ENCODE measurements around the gene LAMB2.

LAMB2 gene

GRCh38 chr3:49132437-49133225 lies at the start of gene LAMB2:
TSS of gene LAMB2 (minus strand) at chr3:49133050. CDS start at chr3:49132867, 183 bp downstream.
- DNase-seq = no peak

- DNase-seq = no peak
Observed at GRCh38 chr3:49181351-49181750, 48.5 kb upstream of the LAMB2 start.

DNA sequence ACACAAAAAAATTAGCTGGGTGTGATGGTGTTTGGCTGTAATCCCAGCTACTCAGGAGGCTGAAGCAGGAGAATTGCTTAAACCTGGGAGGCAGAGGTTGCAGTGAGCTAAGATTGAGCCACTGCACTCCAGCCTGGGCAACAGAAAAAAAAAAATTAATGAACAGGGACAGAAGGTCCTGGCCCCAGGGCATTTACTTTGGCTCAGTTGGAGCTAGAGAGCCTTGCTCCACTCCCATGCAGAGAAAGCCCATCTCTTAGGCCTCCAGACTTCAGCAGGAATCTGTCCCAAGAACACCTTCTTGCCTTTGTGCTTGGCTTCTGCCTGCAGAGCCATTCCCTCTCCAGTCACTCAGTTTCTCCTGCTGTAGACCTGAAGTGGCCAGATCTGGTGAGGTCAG lies 47.3 kb upstream of the LAMB2 start:
- no peak for DNase-seq

DNA sequence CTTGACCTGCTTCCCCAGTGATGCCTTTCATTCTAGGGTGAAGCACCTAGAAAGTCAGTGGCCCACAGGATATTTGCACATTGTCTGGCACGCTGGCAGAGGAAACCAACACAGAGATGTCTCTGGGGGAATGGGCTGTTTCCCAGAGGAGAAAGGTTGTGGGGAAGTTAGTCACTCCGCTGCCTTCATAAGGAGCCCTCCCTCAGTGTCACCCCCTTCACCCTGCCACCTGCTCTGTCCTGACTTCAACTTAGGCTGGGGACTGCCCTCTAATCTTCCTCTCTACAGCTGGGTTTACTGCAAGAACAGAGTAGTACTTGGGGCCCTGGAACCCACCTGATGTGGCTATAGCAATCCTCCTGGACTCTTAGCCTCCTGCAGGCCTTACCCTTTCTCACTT lies 44.2 kb upstream of the LAMB2 start:
- DNase-seq = no peak

DNA sequence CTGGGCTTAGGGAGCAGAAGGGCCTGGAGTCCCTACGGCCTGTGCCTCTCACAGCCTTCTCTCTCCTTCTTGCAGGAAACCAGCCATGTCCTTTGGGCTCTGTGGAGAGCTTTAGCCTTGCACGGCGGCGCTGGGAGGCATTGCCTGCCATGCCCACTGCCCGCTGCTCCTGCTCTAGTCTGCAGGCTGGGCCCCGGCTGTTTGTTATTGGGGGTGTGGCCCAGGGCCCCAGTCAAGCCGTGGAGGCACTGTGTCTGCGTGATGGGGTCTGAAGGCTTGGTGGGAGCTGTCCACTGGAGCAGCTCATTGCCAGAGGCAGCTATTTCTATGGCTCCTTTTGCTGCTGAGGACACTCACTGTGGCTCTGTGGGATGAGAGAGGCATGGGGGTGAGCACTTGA lies 42.7 kb upstream of the LAMB2 start:
- no peak for DNase-seq

DNA sequence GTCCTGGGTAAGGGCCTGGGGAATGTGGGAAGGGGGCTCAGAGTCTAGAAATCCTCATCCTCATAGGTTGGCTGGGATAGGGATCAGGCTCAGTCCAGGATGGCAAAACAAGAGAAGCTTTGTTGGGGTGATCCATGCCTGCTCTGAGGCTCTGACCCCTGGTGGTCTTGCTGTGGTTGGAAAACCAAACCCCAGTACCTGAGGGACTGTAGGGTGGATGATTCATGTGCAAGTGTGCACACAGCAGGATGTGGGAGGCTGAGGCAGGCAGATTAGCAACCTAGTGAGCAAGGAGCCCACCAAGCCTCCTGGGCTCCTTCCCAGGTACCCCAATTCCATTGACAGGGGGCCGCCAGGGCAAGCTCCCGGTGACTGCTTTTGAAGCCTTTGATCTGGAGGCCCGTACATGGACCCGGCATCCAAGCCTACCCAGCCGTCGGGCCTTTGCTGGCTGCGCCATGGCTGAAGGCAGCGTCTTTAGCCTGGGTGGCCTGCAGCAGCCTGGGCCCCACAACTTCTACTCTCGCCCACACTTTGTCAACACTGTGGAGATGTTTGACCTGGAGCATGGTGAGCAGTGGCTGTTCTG lies 41.6 kb upstream of the LAMB2 start:
- no peak for DNase-seq

GRCh38 chr3:49173792-49174170 lies 40.9 kb upstream of the LAMB2 start:
- no peak for DNase-seq

DNA sequence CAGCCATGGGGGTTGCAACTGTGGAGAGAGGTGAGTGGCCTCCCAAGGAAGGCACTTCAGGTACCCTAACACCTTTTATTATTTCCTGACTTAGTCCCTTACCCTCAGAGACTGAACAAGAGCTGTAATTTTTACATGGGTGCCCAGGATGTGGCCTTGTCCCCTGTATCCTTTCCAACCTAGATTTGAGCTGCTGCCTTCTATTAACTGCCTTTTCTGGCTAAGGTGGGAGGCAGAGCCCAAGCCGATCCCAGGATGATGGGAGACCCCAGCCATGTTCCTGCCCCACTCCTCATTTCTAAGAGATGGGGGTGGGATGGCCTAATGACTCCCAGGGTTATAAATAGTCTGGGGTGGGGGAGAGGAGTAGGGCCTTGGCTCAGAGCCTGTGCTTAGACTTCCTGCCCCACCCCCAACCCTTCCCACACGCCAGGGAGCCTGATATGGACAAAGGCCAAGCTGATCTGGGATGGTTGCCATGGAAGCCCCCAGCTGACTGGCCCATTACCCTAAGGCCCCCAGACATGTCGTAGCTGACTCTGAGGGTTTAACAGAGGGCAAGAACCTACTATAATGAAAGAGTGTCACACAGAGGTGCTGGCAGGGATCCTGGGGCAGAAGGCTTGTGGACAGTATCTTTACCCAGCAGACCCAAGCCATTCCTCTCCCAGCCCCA lies 40.4 kb upstream of the LAMB2 start:
- no peak for DNase-seq

- DNase-seq = no peak
Observed at GRCh38 chr3:49172551-49173041, 39.7 kb upstream of the LAMB2 start.

DNA sequence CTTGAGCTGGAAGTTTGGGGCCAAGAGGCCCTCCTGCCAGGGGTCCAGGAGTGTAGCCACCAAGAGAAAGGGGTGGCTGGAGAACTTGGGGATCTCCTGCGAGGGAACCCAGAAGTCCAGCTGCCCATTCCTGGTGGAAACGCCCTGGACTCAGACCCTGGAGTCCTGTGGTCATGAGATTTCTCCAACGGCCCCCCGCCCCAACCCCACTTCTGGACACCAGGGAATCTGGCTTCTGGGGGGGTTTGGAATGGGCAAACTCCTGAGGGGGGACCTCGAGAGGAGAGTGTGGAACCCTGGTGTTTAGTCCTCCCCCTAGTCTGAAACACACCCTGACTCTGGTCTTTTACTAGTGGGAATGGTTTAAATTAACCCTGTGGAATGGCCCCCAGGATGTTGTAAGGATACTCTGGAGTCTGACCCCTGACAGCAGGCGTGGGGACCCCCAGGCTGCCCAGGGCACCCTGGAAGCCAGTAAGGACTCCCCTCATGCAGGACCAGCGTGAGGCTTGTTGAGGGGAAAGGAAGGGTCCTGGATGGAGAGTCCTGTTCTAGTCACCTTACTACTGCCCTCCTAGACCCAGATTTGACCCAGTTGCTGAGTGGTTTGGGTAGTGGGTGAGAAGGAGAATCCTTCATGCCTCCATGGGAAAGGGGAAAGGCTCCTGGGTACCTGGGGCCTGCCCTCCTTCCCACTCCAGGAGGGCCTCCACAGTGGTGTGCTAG lies 39.1 kb upstream of the LAMB2 start:
- DNase-seq = no peak

GRCh38 chr3:49171119-49171774 lies 38.4 kb upstream of the LAMB2 start, which contains the start of gene KLHDC8B:
TSS of gene KLHDC8B (plus strand) at chr3:49171598. CDS start at chr3:49172770, 1,172 bp downstream.
- peak; percentile 26 for DNase-seq

DNA sequence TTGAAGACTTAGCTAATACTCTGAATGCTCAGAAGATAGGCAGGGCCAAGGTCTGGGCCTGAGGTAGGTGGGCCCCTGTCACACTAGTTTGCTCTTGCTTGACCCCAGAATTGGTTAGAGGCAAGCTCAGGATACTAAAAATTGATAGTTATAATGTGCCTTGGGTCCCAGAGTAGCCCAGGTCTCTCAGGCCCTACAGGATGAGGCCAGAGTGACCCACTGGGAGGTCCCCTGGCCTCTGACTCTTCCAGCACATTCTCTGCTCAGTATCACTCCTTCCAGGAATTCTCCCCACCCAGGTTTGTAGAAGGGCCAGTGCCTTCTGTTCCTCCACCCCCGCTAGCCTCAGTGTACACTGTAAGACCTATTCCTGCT lies 37.9 kb upstream of the LAMB2 start:
- no peak for DNase-seq

DNA sequence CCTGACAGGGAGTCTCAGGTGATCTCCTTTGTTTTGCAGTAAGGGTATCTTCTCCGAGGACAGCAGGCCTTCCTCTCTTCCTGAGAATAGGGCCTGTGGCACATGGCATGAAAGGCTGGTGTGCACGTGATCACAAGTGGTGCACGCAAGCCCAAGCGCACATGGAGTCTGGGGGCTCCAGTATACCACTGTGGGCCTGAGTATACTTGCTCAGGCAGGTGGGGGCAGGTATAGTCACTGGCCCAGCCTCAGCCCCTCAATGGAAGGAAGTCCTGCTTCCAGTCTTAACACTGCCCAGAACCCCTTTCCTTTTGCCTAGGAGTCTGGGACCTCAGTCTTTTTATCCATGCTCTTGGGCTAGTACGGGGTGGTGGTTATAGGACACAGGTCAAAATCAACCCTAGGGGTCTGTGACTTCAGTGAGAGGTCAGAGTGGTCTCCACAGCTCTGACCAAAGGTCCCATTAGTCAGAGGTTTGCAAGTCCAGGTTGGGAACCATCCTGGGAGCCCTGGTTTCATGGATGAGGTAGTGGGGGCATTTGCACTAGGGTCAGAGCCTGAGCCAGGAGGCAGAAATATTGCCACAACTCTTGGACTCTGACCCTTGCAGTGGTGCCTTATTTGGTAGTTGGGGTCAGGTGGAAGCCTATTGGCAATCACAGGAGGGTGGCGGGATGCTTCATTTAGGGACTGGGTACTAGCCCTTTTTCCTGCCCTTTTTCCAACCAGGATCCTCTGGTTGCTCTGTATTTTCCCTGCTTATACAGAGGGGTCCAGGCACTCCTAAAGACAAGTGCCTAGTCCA lies 34.1 kb upstream of the LAMB2 start:
- DNase-seq = no peak

DNA sequence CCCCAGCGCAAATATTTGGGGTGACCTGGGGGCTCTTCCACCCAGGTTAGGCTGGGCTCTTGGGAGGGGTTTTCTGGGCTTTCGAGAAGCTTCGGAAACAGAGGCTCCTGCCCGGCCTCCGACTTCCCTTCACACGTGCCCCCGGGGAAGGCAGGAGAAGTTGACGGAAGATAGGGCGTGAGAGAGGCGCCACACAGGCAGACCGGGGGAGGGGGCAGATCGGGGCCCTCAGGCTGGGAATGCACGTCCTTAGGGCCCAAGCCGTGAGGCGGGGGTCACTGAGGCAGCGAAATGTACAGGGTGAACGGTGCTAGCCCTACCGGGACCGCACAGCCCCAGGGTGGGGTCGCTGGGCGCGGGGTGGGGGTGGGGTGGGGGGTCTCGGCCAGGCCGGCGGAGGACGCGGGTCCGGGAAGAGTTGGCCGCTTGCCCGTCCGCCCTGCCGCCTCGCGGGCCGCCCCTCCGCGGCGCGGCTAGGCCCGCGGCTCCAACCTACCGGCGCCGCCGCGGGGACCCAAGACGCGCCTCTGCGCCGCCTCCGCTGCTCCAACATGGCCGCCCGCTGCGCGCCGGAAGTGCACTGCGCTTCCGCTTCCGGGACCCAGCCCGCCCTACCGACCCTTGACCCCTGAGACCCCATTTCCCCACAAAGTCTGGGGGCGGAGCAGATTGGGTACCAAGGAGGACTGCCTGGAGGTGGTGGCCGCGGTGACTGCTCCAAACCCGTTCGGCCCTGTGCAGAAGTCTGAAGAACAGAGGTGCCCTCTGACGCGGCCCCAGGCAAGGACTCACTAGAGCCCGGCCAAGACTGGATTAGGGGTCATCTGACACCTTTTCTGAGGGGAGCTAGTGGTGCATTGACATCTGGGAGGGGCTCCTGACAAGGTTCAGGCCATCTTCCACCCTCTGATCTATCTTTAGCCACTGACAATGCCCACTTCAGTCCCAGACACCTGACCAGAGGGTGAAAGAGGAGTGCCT lies 33.2 kb upstream of the LAMB2 start, which contains the start of gene CCDC71:
TSS of gene CCDC71 (minus strand) at position 561 of the 981 bp plus-strand sequence. CDS start 2,123 bp downstream, outside the sequence.
- peak; percentile 33 for DNase-seq

- DNase-seq = no peak
Observed at GRCh38 chr3:49164983-49165720, 32.3 kb upstream of the LAMB2 start.

GRCh38 chr3:49163609-49164008 lies 30.8 kb upstream of the LAMB2 start:
- DNase-seq = no peak

DNA sequence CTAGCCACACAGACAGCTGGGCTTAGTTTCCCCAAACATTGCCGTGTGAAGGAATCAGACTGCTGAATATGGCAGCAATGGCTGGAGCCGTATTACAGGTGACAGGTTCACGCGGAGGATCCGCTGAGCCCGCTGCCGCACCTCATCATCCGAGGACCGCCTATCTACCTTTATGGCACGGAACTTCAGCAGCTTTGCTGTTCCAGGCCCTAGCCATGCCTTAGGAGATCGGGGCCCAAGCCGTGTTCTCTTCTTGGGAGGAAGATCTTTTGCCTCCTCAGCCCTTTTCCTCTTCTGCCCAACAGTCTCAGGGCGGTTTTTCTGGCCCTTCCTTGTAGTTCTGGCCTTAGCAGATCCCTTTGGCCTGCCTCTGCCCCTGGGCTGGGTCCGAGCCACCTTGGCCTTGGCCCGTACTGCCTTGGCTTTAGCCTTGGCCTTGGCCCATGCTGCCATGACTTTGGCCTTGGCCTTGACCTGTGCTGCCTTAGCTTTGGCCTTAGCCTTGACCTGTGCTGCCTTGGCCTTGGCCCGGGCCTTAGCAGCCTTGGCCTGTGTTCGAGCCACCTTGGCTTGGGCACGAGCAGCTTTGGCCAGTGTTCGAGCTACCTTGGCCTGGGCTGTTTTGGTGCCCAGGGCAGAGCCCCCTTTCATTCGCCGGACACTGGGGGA lies 30.0 kb upstream of the LAMB2 start:
- DNase-seq = no peak

GRCh38 chr3:49161808-49162530 lies 29.1 kb upstream of the LAMB2 start:
- DNase-seq = no peak

All from NCI-H2171 (cell line).